Measurements from ENCODE around the gene TBL1X. TPM values are rescaled to one million over a fixed set of nuclear protein-coding genes. Genes with fewer than 3 reads are reported as not detected.

Gene TBL1X
- polyA plus RNA-seq, 3 donors: 12.5 to 19.5 (median 13.8) TPM

- Histone ChIP-seq H3K4me1 (ENCODE audit: control insufficient read depth in 1 of 2, insufficient read depth in 2 of 2, low read length in 2 of 2) (no peaks in the 10 kb centered on the region), H3K36me3 (replicated peaks in 1 of 2; ENCODE audit: control insufficient read depth in 1 of 2, insufficient read depth in 2 of 2, low read length in 2 of 2) (no peaks in the 10 kb centered on the region), H3K9ac (ENCODE audit: insufficient read depth, low read length, poor library complexity, severe bottlenecking) (no peak overlapping the region), H4K20me1 (ENCODE audit: insufficient read depth, low read length) (peaks cover 91% of the 10 kb centered on the region), H3K27me3 (ENCODE audit: control insufficient read depth in 2 of 2, insufficient read depth in 2 of 2, low read length in 2 of 2) (peaks cover 0 to 10% of the 10 kb centered on the region in 2 donors), H3K4me2 (replicated peaks; ENCODE audit: extremely low read depth, low read length, poor library complexity, severe bottlenecking) (no peak overlapping the region), H3K27ac (ENCODE audit: low read depth in 1 of 2, low read length in 2 of 2) (no peak overlapping the region), H2AFZ (ENCODE audit: insufficient read depth, low read depth, low read length, poor library complexity, severe bottlenecking) (no peak overlapping the region), H3K9me3 (replicated peaks in 1 of 2; ENCODE audit: control insufficient read depth in 1 of 2, insufficient read depth in 1 of 2, low read length in 2 of 2) (no peaks in the 10 kb centered on the region), H3K4me3 (replicated peaks in 1 of 3; ENCODE audit: low read depth in 2 of 3, low read length in 3 of 3) (no peak overlapping the region), H3K79me2 (ENCODE audit: insufficient read depth, low read length) (no peaks in the 10 kb centered on the region)
- H3K4me3 Mint-ChIP-seq: no peak overlapping the region
- intact Hi-C loops (cut with micrococcal nuclease): no loop called here
- H3K27ac Mint-ChIP-seq: no peak overlapping the region
- peaks cover 2 to 4% of the 10 kb centered on the region in 2 donors for H3K36me3 Mint-ChIP-seq
- no peaks in the 10 kb centered on the region for H3K4me1 Mint-ChIP-seq
- WGBS (ENCODE audit: insufficient coverage): 100% methylated on average over 1 of the region's 1 CpG
- DNase-seq: no peak
- peaks cover 0 to 10% (median 0%) of the 10 kb centered on the region in 3 donors for H3K27me3 Mint-ChIP-seq (ENCODE audit: low read depth in 3 of 3)
- H3K9me3 Mint-ChIP-seq: no peaks in the 10 kb centered on the region
- TF ChIP-seq, protein P1, sequence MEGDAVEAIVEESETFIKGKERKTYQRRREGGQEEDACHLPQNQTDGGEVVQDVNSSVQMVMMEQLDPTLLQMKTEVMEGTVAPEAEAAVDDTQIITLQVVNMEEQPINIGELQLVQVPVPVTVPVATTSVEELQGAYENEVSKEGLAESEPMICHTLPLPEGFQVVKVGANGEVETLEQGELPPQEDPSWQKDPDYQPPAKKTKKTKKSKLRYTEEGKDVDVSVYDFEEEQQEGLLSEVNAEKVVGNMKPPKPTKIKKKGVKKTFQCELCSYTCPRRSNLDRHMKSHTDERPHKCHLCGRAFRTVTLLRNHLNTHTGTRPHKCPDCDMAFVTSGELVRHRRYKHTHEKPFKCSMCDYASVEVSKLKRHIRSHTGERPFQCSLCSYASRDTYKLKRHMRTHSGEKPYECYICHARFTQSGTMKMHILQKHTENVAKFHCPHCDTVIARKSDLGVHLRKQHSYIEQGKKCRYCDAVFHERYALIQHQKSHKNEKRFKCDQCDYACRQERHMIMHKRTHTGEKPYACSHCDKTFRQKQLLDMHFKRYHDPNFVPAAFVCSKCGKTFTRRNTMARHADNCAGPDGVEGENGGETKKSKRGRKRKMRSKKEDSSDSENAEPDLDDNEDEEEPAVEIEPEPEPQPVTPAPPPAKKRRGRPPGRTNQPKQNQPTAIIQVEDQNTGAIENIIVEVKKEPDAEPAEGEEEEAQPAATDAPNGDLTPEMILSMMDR (IDR thresholded peaks at IDR 0.05): no peak
Observed at GRCh38 chrX:9627922-9628321, 163.1 kb downstream of the TBL1X start.

DNA sequence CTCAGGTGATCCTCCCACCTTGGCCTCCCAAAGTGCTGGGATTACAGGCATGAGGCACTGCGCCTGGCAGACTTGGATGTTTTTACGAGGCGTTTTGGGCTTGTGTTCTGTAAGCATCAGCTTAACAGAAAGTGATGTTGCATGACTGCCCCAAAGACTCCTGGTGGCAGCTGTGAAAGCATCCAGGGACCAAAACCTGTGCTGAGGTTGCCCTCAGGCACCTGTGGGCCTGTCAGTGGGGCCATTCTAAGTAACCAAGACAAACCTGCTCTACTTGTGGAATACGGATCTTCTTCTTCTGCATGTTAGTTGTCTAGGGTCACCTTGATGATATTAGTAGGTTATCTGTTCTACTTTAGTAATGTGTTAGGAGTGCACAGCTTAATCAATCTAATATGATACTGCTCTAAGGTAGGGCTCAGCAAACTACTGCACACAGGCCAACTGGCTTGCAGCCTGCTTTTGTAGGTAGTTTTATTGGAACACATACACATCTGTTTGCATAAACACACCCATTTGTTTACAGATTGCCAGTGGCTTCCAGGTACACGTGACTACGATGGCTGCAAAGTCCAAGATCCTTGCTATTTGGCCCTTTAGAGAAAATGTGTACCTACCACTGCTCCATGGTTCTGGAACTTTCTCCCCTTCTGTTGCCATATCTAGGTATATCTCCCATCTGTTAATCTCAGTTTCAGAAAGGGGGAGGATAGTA is 164.1 kb downstream of the TBL1X start:
- H3K4me1 ChIP-seq (ENCODE audit: control insufficient read depth in 1 of 2, insufficient read depth in 2 of 2, low read length in 2 of 2): no peaks in the 10 kb centered on the region
- Mint-ChIP-seq H3K27ac (no peak overlapping the region), H3K9me3 (no peaks in the 10 kb centered on the region), H3K27me3 (ENCODE audit: low read depth in 3 of 3) (peaks cover 0 to 13% (median 0%) of the 10 kb centered on the region in 3 donors), H3K36me3 (peaks cover 2 to 4% of the 10 kb centered on the region in 2 donors), H3K4me1 (no peaks in the 10 kb centered on the region), H3K4me3 (no peak overlapping the region)
- intact Hi-C loops (cut with micrococcal nuclease): no loop called here
- no peak overlapping the region for H3K27ac ChIP-seq (ENCODE audit: low read depth in 1 of 2, low read length in 2 of 2)
- no peak for DNase-seq
- peaks cover 0 to 8% of the 10 kb centered on the region in 2 donors for H3K27me3 ChIP-seq (ENCODE audit: control insufficient read depth in 2 of 2, insufficient read depth in 2 of 2, low read length in 2 of 2)
- H3K36me3 ChIP-seq (replicated peaks in 1 of 2; ENCODE audit: control insufficient read depth in 1 of 2, insufficient read depth in 2 of 2, low read length in 2 of 2): no peaks in the 10 kb centered on the region
- no peaks in the 10 kb centered on the region for H3K79me2 ChIP-seq (ENCODE audit: insufficient read depth, low read length)
- TF ChIP-seq, protein P1 (IDR thresholded peaks at IDR 0.05): no peak
- H2AFZ ChIP-seq (ENCODE audit: insufficient read depth, low read depth, low read length, poor library complexity, severe bottlenecking): no peak overlapping the region
- no peak overlapping the region for H3K4me2 ChIP-seq (replicated peaks; ENCODE audit: extremely low read depth, low read length, poor library complexity, severe bottlenecking)
- H4K20me1 ChIP-seq (ENCODE audit: insufficient read depth, low read length): peaks cover 90% of the 10 kb centered on the region
- H3K9me3 ChIP-seq (replicated peaks in 1 of 2; ENCODE audit: control insufficient read depth in 1 of 2, insufficient read depth in 1 of 2, low read length in 2 of 2): no peaks in the 10 kb centered on the region
- no peak overlapping the region for H3K4me3 ChIP-seq (replicated peaks in 1 of 3; ENCODE audit: low read depth in 2 of 3, low read length in 3 of 3)
- 100% methylated on average over 2 of the region's 6 CpGs for WGBS (ENCODE audit: insufficient coverage)
- no peak overlapping the region for H3K9ac ChIP-seq (ENCODE audit: insufficient read depth, low read length, poor library complexity, severe bottlenecking)
